WTC11 (cell line): ENCODE results near the gene SLC25A38. TPM values are rescaled to one million over a fixed set of nuclear protein-coding genes. Genes with fewer than 3 reads are reported as not detected.
"Not testable (repeated sequence)": the region's sequence is repeated elsewhere in the genome, so short reads cannot be mapped to it uniquely, and the experiment has no call there.

ENCODE experiments used
- ATAC-seq: fragments of 200-7000 bp; cut with Tn5 transposase; 2 replicates; pipeline ENCODE4 v1.10.0; 2021; ENCODE audit warnings: mild to moderate bottlenecking, moderate library complexity
- CTCF ChIA-PET: fragments of 300-600 bp; sonication (Branson Sonifier 250); formaldehyde crosslinking; loops from one replicate; lab custom pipeline; 2021; ENCODE audit warnings: antibody characterized with exemption; lab: Charles Lee
- POLR2A ChIA-PET: fragments of 350-600 bp; sonication (Branson Sonifier 250); formaldehyde crosslinking; loops from one replicate; lab custom pipeline; 2021; ENCODE audit warnings: antibody characterized with exemption; lab: Charles Lee
- DNase-seq: peaks from one replicate; pipeline ENCODE4 v3.0.0; 2021; ENCODE audit warnings: low spot score
- H3K27ac Mint-ChIP-seq: 2 replicates; pipeline ENCODE4 v1.8.0; 2021; ENCODE audit warnings: mixed read lengths
- H3K27me3 Mint-ChIP-seq: 2 replicates; pipeline ENCODE4 v1.8.0; 2021; ENCODE audit warnings: low read depth, mild to moderate bottlenecking, moderate library complexity, mixed read lengths
- H3K36me3 Mint-ChIP-seq: 2 replicates; pipeline ENCODE4 v1.8.0; 2021; ENCODE audit warnings: mixed read lengths
- H3K4me1 Mint-ChIP-seq: 2 replicates; pipeline ENCODE4 v1.8.0; 2022; ENCODE audit warnings: mixed read lengths
- H3K4me3 Mint-ChIP-seq: 2 replicates; pipeline ENCODE4 v1.8.0; 2021; ENCODE audit warnings: mild to moderate bottlenecking, moderate library complexity, mixed read lengths
- H3K9me3 Mint-ChIP-seq: 2 replicates; pipeline ENCODE4 v1.8.0; 2021; ENCODE audit warnings: mixed read lengths
- ELF4 ChIP-seq: sonication (generic); formaldehyde crosslinking; IDR thresholded peaks from 2 replicates; pipeline ENCODE4 v1.8.1; 2022; ENCODE audit warnings: low read depth, mild to moderate bottlenecking, moderate library complexity, missing genetic modification reagents
- GTF2I ChIP-seq: fragments of 250-450 bp; sonication (Bioruptor Pico); conservative IDR thresholded peaks from 2 replicates; pipeline ENCODE4 v1.4.0; 2021; ENCODE audit warnings: mild to moderate bottlenecking
- KAT7 ChIP-seq: sonication (generic); formaldehyde crosslinking; IDR thresholded peaks from 2 replicates; pipeline ENCODE4 v1.8.1; 2023; ENCODE audit warnings: missing genetic modification reagents, mild to moderate bottlenecking, borderline replicate concordance
- NFATC4 ChIP-seq: fragments of 250-450 bp; sonication (Bioruptor Pico); IDR thresholded peaks from 2 replicates; pipeline ENCODE4 v1.9.0; 2021; ENCODE audit warnings: mild to moderate bottlenecking
- NFE2L1 ChIP-seq: sonication (generic); formaldehyde crosslinking; IDR thresholded peaks from 2 replicates; pipeline ENCODE4 v1.8.1; 2023; ENCODE audit warnings: missing genetic modification reagents
- TP53 ChIP-seq: sonication (generic); formaldehyde crosslinking; IDR thresholded peaks from 2 replicates; pipeline ENCODE4 v1.8.1; 2023; ENCODE audit warnings: mild to moderate bottlenecking, missing genetic modification reagents
- ZNF138 ChIP-seq: sonication (generic); formaldehyde crosslinking; conservative IDR thresholded peaks from 2 replicates; pipeline ENCODE4 v1.8.1; 2022; ENCODE audit warnings: mild to moderate bottlenecking, moderate library complexity, missing genetic modification reagents
- ZNF232 ChIP-seq: sonication (generic); formaldehyde crosslinking; IDR thresholded peaks from 2 replicates; pipeline ENCODE4 v1.8.0; 2022; ENCODE audit warnings: mild to moderate bottlenecking, missing genetic modification reagents
- ZNF317 ChIP-seq: sonication (generic); formaldehyde crosslinking; IDR thresholded peaks from 2 replicates; pipeline ENCODE4 v1.8.1; 2023; ENCODE audit warnings: low read depth, mild to moderate bottlenecking, moderate library complexity, missing genetic modification reagents, borderline replicate concordance
- ZNF416 ChIP-seq: fragments of 250-450 bp; sonication (Bioruptor Pico); IDR thresholded peaks from 2 replicates; pipeline ENCODE4 v1.9.0; 2021; ENCODE audit warnings: mild to moderate bottlenecking, inconsistent platforms
- total RNA-seq: library from RNA; stranded (reverse); gene quantifications from 3 replicates; pipeline ENCODE4 v1.2.3, GENCODE V29; 2021
- TF ChIP-seq, protein P1 (sequence below): sonication (generic); formaldehyde crosslinking; IDR thresholded peaks from 2 replicates; pipeline ENCODE4 v1.8.1; 2022; ENCODE audit warnings: mild to moderate bottlenecking, missing genetic modification reagents, moderate library complexity, borderline replicate concordance
- TF ChIP-seq, protein P2 (sequence below): sonication (generic); formaldehyde crosslinking; IDR thresholded peaks from 2 replicates; pipeline ENCODE4 v1.8.1; 2022; ENCODE audit warnings: missing genetic modification reagents, borderline replicate concordance
- TF ChIP-seq, protein P3 (sequence below): sonication (generic); formaldehyde crosslinking; IDR thresholded peaks from 2 replicates; pipeline ENCODE4 v1.8.1; 2023; ENCODE audit warnings: mild to moderate bottlenecking, missing genetic modification reagents, moderate library complexity
- TF ChIP-seq, protein P4 (sequence below): sonication (generic); formaldehyde crosslinking; IDR thresholded peaks from 2 replicates; pipeline ENCODE4 v1.8.1; 2022; ENCODE audit warnings: mild to moderate bottlenecking, moderate library complexity, missing genetic modification reagents
- TF ChIP-seq, protein P5 (sequence below): sonication (generic); formaldehyde crosslinking; conservative IDR thresholded peaks from 2 replicates; pipeline ENCODE4 v1.8.1; 2023; ENCODE audit warnings: mild to moderate bottlenecking, low read depth, missing genetic modification reagents, moderate library complexity

The SLC25A38 gene
- total RNA-seq, 1 experiment from 2014 or later, result 34.9 TPM

DNA sequence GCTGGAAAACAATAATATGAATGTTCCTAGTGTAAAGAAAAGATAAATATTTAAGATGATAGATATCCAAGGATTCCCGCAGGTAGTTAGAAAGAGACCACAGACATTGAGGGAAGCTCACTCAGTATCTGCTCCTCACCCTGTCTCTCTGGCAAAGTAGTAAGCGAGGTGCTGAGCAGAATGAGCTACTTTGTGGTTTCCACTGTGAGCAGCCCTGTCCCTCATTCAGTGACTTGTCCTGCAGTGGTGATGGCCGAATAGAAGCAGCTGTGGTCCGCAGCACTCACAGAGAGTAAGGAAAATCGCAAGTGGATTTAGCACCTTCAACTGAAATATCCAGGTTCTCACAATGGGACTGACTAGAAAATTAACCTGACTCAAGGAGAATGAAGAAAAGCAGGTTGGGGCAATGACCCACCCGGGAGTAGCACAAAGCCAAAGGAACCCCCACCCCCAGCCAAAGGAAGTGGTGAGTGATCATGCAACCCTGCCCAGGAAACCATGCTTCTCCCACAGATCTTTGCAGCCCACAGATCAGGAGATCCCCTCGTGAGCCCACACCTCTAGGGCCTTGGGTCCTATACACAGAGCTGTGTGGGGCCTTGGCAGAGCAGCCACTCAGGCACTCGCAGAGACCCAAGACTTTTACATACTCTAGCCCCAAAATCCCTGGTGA, 21.8 kb upstream of the SLC25A38 start:
- ATAC-seq, result no peak
- no peaks in the 10 kb centered on the region for H3K4me1 Mint-ChIP-seq
- TF ChIP-seq ZNF232 (CRISPR knock-in tag), result no peak
- no peak for TF ChIP-seq ELF4 (CRISPR knock-in tag)
- TF ChIP-seq, protein P1, sequence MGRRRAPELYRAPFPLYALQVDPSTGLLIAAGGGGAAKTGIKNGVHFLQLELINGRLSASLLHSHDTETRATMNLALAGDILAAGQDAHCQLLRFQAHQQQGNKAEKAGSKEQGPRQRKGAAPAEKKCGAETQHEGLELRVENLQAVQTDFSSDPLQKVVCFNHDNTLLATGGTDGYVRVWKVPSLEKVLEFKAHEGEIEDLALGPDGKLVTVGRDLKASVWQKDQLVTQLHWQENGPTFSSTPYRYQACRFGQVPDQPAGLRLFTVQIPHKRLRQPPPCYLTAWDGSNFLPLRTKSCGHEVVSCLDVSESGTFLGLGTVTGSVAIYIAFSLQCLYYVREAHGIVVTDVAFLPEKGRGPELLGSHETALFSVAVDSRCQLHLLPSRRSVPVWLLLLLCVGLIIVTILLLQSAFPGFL (CRISPR knock-in tag), result no peak
- TF ChIP-seq ZNF416 (CRISPR knock-in tag), result no peak
- TF ChIP-seq ZNF138 (CRISPR knock-in tag), result no peak
- TF ChIP-seq, all 79 proteins: peak for 0
- no peak for DNase-seq
- ChIA-PET CTCF (interaction anchor here (0.9 to 1.0 kb wide), 2 partner anchors 15 to 17 kb away, joined by 3 to 5 read pairs; no protein-coding TSS in a partner anchor), POLR2A (no interaction called here)
- H3K9me3 Mint-ChIP-seq, result peaks cover 6% of the 10 kb centered on the region
- peaks cover 5% of the 10 kb centered on the region; the same call in 1 of the 2 replicates for H3K27me3 Mint-ChIP-seq
- H3K36me3 Mint-ChIP-seq, result no peaks in the 10 kb centered on the region
- no peak overlapping the region for H3K4me3 Mint-ChIP-seq
- H3K27ac Mint-ChIP-seq, result no peak overlapping the region

DNA sequence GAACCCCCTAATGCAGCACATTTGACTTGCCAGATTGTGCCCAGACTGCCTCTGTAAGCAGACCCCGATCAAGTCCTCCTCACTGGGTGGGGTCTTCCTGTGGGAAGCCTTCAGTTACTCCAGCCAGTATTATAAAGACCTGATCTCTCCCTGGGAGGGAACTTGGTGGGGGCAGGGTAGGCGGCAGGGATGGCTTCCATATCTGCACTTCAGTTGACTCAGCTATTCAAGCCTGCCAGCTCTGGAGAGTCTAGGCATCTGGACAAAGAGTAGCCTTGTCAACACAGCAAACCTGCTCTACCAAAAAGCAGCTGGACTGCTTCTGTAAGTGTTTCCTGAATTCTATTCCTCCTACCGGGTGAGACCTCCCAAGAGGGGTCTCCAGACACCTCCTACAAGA, 21.0 kb upstream of the SLC25A38 start:
- ATAC-seq (no peak), DNase-seq (no peak)
- no peaks in the 10 kb centered on the region for H3K4me1 Mint-ChIP-seq
- ChIA-PET POLR2A (no interaction called here), CTCF (no interaction called here)
- peaks cover 5% of the 10 kb centered on the region; the same call in 1 of the 2 replicates for H3K27me3 Mint-ChIP-seq
- H3K27ac Mint-ChIP-seq, result no peak overlapping the region
- no peak overlapping the region for H3K4me3 Mint-ChIP-seq
- no peaks in the 10 kb centered on the region for H3K36me3 Mint-ChIP-seq
- H3K9me3 Mint-ChIP-seq, result peaks cover 6% of the 10 kb centered on the region
- no peak for TF ChIP-seq NFE2L1
- TF ChIP-seq, protein P2, sequence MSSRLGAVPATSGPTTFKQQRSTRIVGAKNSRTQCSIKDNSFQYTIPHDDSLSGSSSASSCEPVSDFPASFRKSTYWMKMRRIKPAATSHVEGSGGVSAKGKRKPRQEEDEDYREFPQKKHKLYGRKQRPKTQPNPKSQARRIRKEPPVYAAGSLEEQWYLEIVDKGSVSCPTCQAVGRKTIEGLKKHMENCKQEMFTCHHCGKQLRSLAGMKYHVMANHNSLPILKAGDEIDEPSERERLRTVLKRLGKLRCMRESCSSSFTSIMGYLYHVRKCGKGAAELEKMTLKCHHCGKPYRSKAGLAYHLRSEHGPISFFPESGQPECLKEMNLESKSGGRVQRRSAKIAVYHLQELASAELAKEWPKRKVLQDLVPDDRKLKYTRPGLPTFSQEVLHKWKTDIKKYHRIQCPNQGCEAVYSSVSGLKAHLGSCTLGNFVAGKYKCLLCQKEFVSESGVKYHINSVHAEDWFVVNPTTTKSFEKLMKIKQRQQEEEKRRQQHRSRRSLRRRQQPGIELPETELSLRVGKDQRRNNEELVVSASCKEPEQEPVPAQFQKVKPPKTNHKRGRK (CRISPR knock-in tag), result no peak
- no peak for TF ChIP-seq ZNF317 (CRISPR knock-in tag)
- TF ChIP-seq, all 79 proteins: peak for 0

DNA sequence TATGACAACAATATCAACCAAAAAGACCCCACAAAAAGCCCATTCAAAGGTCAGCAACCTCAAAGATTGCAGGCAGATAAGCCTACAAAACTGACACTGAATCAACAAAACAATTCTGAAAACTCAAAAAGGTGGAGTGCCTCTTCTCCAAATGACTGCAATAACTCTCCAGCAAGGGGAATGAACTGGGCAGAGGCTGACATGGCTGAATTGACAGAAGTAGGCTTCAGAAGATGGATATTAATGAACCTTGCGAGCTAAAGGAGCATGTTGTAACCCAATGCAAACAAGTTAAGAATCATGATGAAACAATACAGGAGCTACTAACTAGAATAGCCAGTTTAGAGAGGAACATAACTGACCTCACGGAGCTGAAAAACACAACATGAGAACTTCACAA, 20.4 kb upstream of the SLC25A38 start:
- POLR2A ChIA-PET, result no interaction called here
- CTCF ChIA-PET, result no interaction called here
- DNase-seq, result no peak
- Mint-ChIP-seq H3K36me3 (no peaks in the 10 kb centered on the region), H3K4me3 (no peak overlapping the region), H3K27ac (no peak overlapping the region), H3K27me3 (peaks cover 5% of the 10 kb centered on the region; the same call in 1 of the 2 replicates), H3K4me1 (no peaks in the 10 kb centered on the region), H3K9me3 (peaks cover 6% of the 10 kb centered on the region)
- TF ChIP-seq, protein P3, sequence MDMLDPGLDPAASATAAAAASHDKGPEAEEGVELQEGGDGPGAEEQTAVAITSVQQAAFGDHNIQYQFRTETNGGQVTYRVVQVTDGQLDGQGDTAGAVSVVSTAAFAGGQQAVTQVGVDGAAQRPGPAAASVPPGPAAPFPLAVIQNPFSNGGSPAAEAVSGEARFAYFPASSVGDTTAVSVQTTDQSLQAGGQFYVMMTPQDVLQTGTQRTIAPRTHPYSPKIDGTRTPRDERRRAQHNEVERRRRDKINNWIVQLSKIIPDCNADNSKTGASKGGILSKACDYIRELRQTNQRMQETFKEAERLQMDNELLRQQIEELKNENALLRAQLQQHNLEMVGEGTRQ (CRISPR knock-in tag), result no peak
- no peak for TF ChIP-seq GTF2I (CRISPR knock-in tag)
- no peak for ATAC-seq

DNA sequence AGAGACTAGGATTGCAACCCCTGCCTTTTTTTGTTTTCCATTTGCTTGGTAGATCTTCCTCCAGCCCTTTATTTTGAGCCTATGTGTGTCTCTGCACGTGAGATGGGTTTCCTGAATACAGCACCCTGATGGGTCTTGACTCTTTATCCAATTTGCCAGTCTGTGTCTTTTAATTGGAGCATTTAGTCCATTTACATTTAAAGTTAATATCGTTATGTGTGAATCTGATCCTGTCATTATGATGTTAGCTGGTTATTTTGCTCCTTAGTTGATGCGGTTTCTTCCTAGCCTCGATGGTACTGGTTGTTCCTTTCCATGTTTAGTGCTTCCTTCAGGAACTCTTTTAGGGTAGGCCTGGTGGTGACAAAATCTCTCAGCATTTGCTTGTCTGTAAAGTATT, 12.7 kb upstream of the SLC25A38 start:
- H3K27ac Mint-ChIP-seq, CTCF ChIA-PET, DNase-seq, POLR2A ChIA-PET, ATAC-seq, H3K4me3 Mint-ChIP-seq, H3K4me1 Mint-ChIP-seq: not testable (repeated sequence)
- Mint-ChIP-seq H3K27me3 (peaks cover 16% of the 10 kb centered on the region), H3K36me3 (peaks cover 35% of the 10 kb centered on the region), H3K9me3 (peaks cover 50% of the 10 kb centered on the region)

DNA sequence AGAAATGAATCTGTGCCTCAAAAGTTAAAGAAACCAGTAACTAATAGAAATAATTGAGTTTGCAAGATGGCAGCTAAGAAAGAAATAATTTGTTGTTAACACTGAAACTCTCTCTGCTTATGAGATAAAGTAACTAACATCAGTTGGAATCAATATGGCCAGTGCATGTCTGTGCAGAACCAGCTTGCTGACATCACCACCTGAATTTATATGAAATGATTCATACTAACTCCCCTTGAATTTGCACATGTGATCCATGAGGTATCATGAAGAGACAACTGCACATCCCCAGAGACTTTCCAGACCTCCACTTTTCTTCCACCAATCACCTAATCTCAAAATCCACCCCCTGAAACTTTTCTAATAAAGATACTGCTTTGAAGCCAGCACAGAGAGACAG, 10.3 kb upstream of the SLC25A38 start:
- no peak overlapping the region for H3K4me3 Mint-ChIP-seq
- POLR2A ChIA-PET, result no interaction called here
- CTCF ChIA-PET, result no interaction called here
- no peak for TF ChIP-seq TP53 (CRISPR knock-in tag)
- TF ChIP-seq KAT7 (CRISPR knock-in tag), result no peak
- TF ChIP-seq, protein P4, sequence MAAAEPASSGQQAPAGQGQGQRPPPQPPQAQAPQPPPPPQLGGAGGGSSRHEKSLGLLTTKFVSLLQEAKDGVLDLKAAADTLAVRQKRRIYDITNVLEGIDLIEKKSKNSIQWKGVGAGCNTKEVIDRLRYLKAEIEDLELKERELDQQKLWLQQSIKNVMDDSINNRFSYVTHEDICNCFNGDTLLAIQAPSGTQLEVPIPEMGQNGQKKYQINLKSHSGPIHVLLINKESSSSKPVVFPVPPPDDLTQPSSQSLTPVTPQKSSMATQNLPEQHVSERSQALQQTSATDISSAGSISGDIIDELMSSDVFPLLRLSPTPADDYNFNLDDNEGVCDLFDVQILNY, result no peak
- TF ChIP-seq, protein P5, sequence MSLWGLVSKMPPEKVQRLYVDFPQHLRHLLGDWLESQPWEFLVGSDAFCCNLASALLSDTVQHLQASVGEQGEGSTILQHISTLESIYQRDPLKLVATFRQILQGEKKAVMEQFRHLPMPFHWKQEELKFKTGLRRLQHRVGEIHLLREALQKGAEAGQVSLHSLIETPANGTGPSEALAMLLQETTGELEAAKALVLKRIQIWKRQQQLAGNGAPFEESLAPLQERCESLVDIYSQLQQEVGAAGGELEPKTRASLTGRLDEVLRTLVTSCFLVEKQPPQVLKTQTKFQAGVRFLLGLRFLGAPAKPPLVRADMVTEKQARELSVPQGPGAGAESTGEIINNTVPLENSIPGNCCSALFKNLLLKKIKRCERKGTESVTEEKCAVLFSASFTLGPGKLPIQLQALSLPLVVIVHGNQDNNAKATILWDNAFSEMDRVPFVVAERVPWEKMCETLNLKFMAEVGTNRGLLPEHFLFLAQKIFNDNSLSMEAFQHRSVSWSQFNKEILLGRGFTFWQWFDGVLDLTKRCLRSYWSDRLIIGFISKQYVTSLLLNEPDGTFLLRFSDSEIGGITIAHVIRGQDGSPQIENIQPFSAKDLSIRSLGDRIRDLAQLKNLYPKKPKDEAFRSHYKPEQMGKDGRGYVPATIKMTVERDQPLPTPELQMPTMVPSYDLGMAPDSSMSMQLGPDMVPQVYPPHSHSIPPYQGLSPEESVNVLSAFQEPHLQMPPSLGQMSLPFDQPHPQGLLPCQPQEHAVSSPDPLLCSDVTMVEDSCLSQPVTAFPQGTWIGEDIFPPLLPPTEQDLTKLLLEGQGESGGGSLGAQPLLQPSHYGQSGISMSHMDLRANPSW (CRISPR knock-in tag), result no peak
- no peak for TF ChIP-seq NFATC4 (CRISPR knock-in tag)
- no peak for TF ChIP-seq ZNF232 (CRISPR knock-in tag)

More for the DNA sequence above, 10.3 kb upstream of the SLC25A38 start:
- Mint-ChIP-seq H3K9me3 (peaks cover 50% of the 10 kb centered on the region), H3K27me3 (peaks cover 16% of the 10 kb centered on the region), H3K27ac (no peak overlapping the region), H3K36me3 (peaks cover 35% of the 10 kb centered on the region), H3K4me1 (peaks cover 21% of the 10 kb centered on the region)
- DNase-seq (no peak), ATAC-seq (no peak)
